Lung (tissue), 12 donors: ENCODE measurements around the gene CYP3A7. TPM values are rescaled to one million over a fixed set of nuclear protein-coding genes. Genes with fewer than 3 reads are reported as not detected.

Source experiments
- ATAC-seq: fragments of 200-7000 bp; cut with Tn5 transposase; one replicate; pipeline ENCODE4 v1.9.1; 2020; ENCODE audit warnings: moderate number of reproducible peaks; ENCODE audit not compliant: insufficient read depth, low FRiP score
- DNase-seq, 3 donors: peaks; one replicate each; pipeline ENCODE4 v3.0.0-alpha.2; 2013 to 2017
- H3K27ac ChIP-seq, 2 donors: one replicate each; pipeline ENCODE4 v1.5.1; 2013; ENCODE audit warnings: mild to moderate bottlenecking in 2 of 2, moderate library complexity in 2 of 2, control low read depth in 1 of 2, inconsistent platforms in 1 of 2, low read depth in 1 of 2, low read length in 1 of 2
- H3K27me3 ChIP-seq, 3 donors: one replicate each; pipeline ENCODE4 v1.5.1; 2013; ENCODE audit warnings: low read length in 2 of 3; ENCODE audit not compliant: control insufficient read depth in 3 of 3, insufficient read depth in 3 of 3
- H3K36me3 ChIP-seq, 4 donors: one replicate each; pipeline ENCODE4 v1.5.1; 2013; ENCODE audit warnings: low read length in 4 of 4, mild to moderate bottlenecking in 1 of 4, moderate library complexity in 1 of 4; ENCODE audit not compliant: control insufficient read depth in 4 of 4, insufficient read depth in 4 of 4
- H3K4me1 ChIP-seq, 5 donors: one replicate each; pipeline ENCODE4 v1.5.1; 2013; ENCODE audit warnings: low read length in 5 of 5, mild to moderate bottlenecking in 2 of 5, moderate library complexity in 1 of 5; ENCODE audit not compliant: control insufficient read depth in 5 of 5, insufficient read depth in 5 of 5
- H3K4me3 ChIP-seq: one replicate; pipeline ENCODE4 v1.5.1; 2013; ENCODE audit warnings: mild to moderate bottlenecking, control low read depth, moderate library complexity
- H3K9ac ChIP-seq, 2 donors: one replicate each; pipeline ENCODE4 v1.5.1; 2013; ENCODE audit warnings: low read length in 2 of 2, control low read depth in 1 of 2; ENCODE audit not compliant: insufficient read depth in 1 of 2
- H3K9me3 ChIP-seq, 4 donors: one replicate each; pipeline ENCODE4 v1.5.1; 2013; ENCODE audit warnings: low read length in 3 of 4, mild to moderate bottlenecking in 1 of 4, moderate library complexity in 1 of 4; ENCODE audit not compliant: control insufficient read depth in 4 of 4, insufficient read depth in 3 of 4
- CTCF ChIP-seq: IDR thresholded peaks from 2 replicates; pipeline ENCODE4 v1.5.1; 2012; ENCODE audit warnings: mild to moderate bottlenecking; ENCODE audit errors: control extremely low read depth, extremely low read depth
- WGBS, 2 donors: extraction: QIAGEN DNeasy Blood & Tissue Kit; methylation state at CpG; one replicate each; pipeline ENCODE4 v1.1.7; 2013; 5-methylcytosine and 5-hydroxymethylcytosine counted together
- polyA plus RNA-seq, 2 donors: library from polyadenylated mRNA; stranded (reverse); fragments of 200-250 nt; gene quantifications; one replicate each; pipeline ENCODE4 v1.2.1, GENCODE V29; 2013
- total RNA-seq, 2 donors: library from RNA; depleted of rRNA in 1 of 2; stranded (reverse); fragments of >200 nt in 1 of 2; gene quantifications; one replicate each; pipeline ENCODE4 v1.2.1, GENCODE V29; 2014 to 2021
- donor health status: control.
- donor health status: control.
- donor health status: Bipolar disorder and iron deficiency.
- donor health status: healthy.
- donor health status: DM: yes; HTN: yes; CAD: no.

The CYP3A7 gene
- total and polyA plus RNA-seq, 4 donors: 0.19 to 0.71 (median 0.44) TPM

DNA sequence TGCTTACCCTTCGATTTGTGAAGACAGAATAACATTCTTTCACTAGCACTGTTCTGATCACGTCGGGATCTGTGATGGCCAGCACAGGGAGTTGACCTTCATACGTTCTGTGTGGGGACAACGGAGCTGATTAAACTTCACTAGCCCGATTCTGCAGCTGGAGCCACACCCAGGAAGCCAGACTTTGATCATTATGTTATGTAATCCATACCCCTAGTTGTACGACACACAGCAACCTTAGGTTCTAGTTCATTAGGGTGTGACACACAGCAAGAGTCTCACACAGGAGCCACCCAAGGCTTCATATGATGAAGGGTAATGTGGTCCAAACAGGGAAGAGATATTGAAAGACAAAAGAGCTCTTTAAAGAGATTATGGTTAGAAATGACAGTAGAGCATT lies 62.4 kb downstream of the CYP3A7 start:
- H3K4me3 ChIP-seq: no peak overlapping the region
- DNase-seq: no peak
- 81 to 86% methylated on average over 7 of the region's 7 CpGs for WGBS, 2 donors

DNA sequence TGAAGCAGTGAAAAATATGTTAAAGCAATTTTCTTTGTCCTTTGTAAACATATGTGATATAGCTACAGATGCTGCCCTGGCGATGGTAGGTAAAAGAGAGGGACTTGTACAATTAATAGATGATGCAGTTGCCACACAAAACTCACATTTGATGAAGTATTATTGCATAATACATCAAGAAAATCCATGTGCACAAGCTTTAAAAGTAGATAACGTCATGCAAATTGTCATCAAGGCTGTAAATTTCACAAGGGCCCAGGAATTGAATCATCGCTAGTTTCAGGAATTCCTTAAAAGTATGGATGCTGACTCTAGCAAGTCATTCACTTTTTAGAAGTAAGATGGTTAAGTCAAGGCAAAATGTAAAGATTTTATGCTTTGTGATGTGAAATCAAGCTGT lies 65.2 kb downstream of the CYP3A7 start:
- no peaks in the 10 kb centered on the region for H3K9me3 ChIP-seq
- no peak for DNase-seq
- no peak for ATAC-seq
- H3K4me3 ChIP-seq: no peak overlapping the region
- peaks cover 0 to 34% (median 6%) of the 10 kb centered on the region in 4 donors for H3K36me3 ChIP-seq
- H3K27me3 ChIP-seq: no peaks in the 10 kb centered on the region
- no peak overlapping the region for H3K9ac ChIP-seq
- TF ChIP-seq CTCF: no peak
- 90 to 92% methylated on average over 3 of the region's 3 CpGs for WGBS, 2 donors
- peaks cover 0 to 2% (median 0%) of the 10 kb centered on the region in 5 donors for H3K4me1 ChIP-seq
- no peak overlapping the region for H3K27ac ChIP-seq

More for the DNA sequence above, 62.4 kb downstream of the CYP3A7 start:
- Histone ChIP-seq H3K27me3 (no peaks in the 10 kb centered on the region), H3K36me3 (peaks cover 0 to 30% (median 3%) of the 10 kb centered on the region in 4 donors), H3K4me1 (peaks cover 0 to 5% (median 0%) of the 10 kb centered on the region in 5 donors), H3K9ac (no peak overlapping the region), H3K27ac (no peak overlapping the region), H3K9me3 (no peaks in the 10 kb centered on the region)
- no peak for ATAC-seq
- no peak for TF ChIP-seq CTCF

DNA sequence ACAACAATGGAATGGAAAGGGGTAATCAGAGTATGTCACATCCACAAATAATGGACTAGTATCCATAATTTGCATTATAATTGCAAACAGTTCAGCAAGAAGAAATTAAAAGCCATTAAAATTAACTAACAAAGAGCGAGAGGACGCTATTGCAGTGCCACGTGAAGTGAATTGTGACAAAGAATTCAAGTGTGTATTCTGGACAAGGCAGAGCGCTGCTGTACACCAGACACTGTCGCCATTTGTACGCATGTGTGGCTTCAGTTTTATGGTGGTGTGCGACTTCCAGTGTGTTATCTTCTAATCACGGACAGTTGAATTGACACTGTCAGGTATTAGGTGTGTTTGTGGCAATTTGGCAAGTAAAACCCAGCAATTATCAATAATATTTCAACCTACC lies 66.5 kb downstream of the CYP3A7 start:
- H3K9ac ChIP-seq: no peak overlapping the region
- no peaks in the 10 kb centered on the region for H3K9me3 ChIP-seq
- DNase-seq (no peak), ATAC-seq (no peak)
- H3K27me3 ChIP-seq: no peaks in the 10 kb centered on the region
- H3K36me3 ChIP-seq: peaks cover 0 to 40% (median 11%) of the 10 kb centered on the region in 4 donors
- peaks cover 0 to 2% (median 0%) of the 10 kb centered on the region in 5 donors for H3K4me1 ChIP-seq
- TF ChIP-seq CTCF: no peak
- no peak overlapping the region for H3K27ac ChIP-seq
- no peak overlapping the region for H3K4me3 ChIP-seq
- WGBS, 2 donors: 97 to 98% methylated on average over 8 of the region's 8 CpGs

DNA sequence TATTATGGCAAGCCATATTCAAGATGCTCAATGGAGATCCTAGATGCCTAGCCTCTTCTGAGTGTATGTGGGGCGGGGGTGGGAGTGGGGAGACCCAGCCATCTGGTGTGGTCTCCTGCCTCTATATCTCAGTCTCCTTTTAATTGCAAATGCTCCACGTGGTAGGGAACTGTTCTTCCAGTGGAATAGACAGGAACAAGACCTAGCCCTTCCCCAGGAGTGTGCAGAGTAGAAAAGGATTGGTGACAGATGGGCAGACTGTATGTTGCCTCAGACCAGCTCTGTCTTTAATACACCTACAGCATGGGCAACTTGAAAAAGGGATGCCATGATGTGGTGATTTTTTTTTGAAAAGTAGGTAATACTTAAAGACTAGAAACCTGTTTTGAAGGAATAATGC lies 67.8 kb downstream of the CYP3A7 start:
- peaks cover 3 to 38% (median 13%) of the 10 kb centered on the region in 4 donors for H3K36me3 ChIP-seq
- no peak overlapping the region for H3K27ac ChIP-seq
- DNase-seq (no peak), ATAC-seq (no peak)
- 80% methylated on average over 2 of the region's 2 CpGs for WGBS, 2 donors
- H3K27me3 ChIP-seq: no peaks in the 10 kb centered on the region
- H3K4me1 ChIP-seq: peaks cover 0 to 2% (median 0%) of the 10 kb centered on the region in 5 donors
- TF ChIP-seq CTCF: no peak
- H3K4me3 ChIP-seq: no peak overlapping the region
- H3K9me3 ChIP-seq: peaks cover 0 to 3% (median 0%) of the 10 kb centered on the region in 4 donors
- H3K9ac ChIP-seq: no peak overlapping the region
